CD4-positive, CD25-positive, alpha-beta regulatory T cell (primary cell): Measurements from ENCODE around the gene SPRED1. TPM values are rescaled to one million over a fixed set of nuclear protein-coding genes. Genes with fewer than 3 reads are reported as not detected.

Experiments used
- ATAC-seq, 2 donors: fragments of 150-1000 bp; cut with Tn5 transposase; one replicate each; pipeline ENCODE4 v1.10.0; 2021; ENCODE audit warnings: low read depth in 2 of 2, moderate number of reproducible peaks in 2 of 2, moderate library complexity in 1 of 2
- DNase-seq, 3 donors: peaks; one replicate each; pipeline versions ENCODE4 v3.0.0 to v3.0.0-alpha.2; 2012 to 2022; ENCODE audit warnings: mixed read lengths in 1 of 3
- H3K27ac ChIP-seq: one replicate; pipeline ENCODE4 v1.7.0; 2013; ENCODE audit warnings: mild to moderate bottlenecking, low read length; ENCODE audit not compliant: insufficient read depth, poor library complexity, severe bottlenecking
- H3K27me3 ChIP-seq: one replicate; pipeline ENCODE4 v1.7.0; 2013; ENCODE audit warnings: low read length; ENCODE audit not compliant: control insufficient read depth, insufficient read depth
- H3K36me3 ChIP-seq: one replicate; pipeline ENCODE4 v1.7.0; 2013; ENCODE audit warnings: mild to moderate bottlenecking, low read length, moderate library complexity; ENCODE audit not compliant: control insufficient read depth, insufficient read depth
- H3K4me1 ChIP-seq: 2 replicates; pipeline ENCODE4 v1.7.0; 2013; ENCODE audit warnings: mild to moderate bottlenecking, low read length; ENCODE audit not compliant: insufficient read depth, control insufficient read depth, poor library complexity, severe bottlenecking
- H3K4me3 ChIP-seq: one replicate; pipeline ENCODE4 v1.7.0; 2013; ENCODE audit warnings: low read depth, mild to moderate bottlenecking, low read length, moderate library complexity
- H3K9me3 ChIP-seq, 2 experiments: 1 replicate in 1 of 2; 2 replicates in 1 of 2; pipeline ENCODE4 v1.7.0; 2013; ENCODE audit warnings: low read length in 2 of 2, mild to moderate bottlenecking in 1 of 2, moderate library complexity in 1 of 2; ENCODE audit not compliant: control insufficient read depth in 2 of 2
- H3K27ac Mint-ChIP-seq, 3 donors: one replicate each; pipeline ENCODE4 v1.8.0; 2020 to 2022; ENCODE audit warnings: mild to moderate bottlenecking in 3 of 3, mixed read lengths in 3 of 3, moderate library complexity in 2 of 3
- H3K27me3 Mint-ChIP-seq: one replicate; pipeline ENCODE4 v1.8.0; 2022; ENCODE audit warnings: mild to moderate bottlenecking, mixed read lengths
- H3K36me3 Mint-ChIP-seq: one replicate; pipeline ENCODE4 v1.8.0; 2020; ENCODE audit warnings: mixed read lengths
- H3K4me1 Mint-ChIP-seq, 4 donors: one replicate each; pipeline ENCODE4 v1.8.0; 2020 to 2022; ENCODE audit warnings: mixed read lengths in 4 of 4, mild to moderate bottlenecking in 1 of 4
- H3K4me3 Mint-ChIP-seq, 4 donors: one replicate each; pipeline ENCODE4 v1.8.0; 2020 to 2022; ENCODE audit warnings: mild to moderate bottlenecking in 4 of 4, mixed read lengths in 4 of 4, moderate library complexity in 3 of 4
- H3K9me3 Mint-ChIP-seq, 7 donors: one replicate each; pipeline ENCODE4 v1.8.0; 2020 to 2022; ENCODE audit warnings: mixed read lengths in 7 of 7, mild to moderate bottlenecking in 3 of 7, moderate library complexity in 2 of 7
- polyA plus RNA-seq, 4 donors: library from polyadenylated mRNA; unstranded; fragments of 300-500 nt; fragmentation: Illumina TruSeq; gene quantifications; one replicate each; pipeline ENCODE4 v1.2.3, GENCODE V29; 2021
- total RNA-seq: library from RNA; stranded (reverse); gene quantifications from one replicate; pipeline ENCODE4 v1.2.3, GENCODE V29; 2022

SPRED1 gene
- total and polyA plus RNA-seq, 5 donors from 2014 or later: 0.03 TPM; not detected in 4

DNA sequence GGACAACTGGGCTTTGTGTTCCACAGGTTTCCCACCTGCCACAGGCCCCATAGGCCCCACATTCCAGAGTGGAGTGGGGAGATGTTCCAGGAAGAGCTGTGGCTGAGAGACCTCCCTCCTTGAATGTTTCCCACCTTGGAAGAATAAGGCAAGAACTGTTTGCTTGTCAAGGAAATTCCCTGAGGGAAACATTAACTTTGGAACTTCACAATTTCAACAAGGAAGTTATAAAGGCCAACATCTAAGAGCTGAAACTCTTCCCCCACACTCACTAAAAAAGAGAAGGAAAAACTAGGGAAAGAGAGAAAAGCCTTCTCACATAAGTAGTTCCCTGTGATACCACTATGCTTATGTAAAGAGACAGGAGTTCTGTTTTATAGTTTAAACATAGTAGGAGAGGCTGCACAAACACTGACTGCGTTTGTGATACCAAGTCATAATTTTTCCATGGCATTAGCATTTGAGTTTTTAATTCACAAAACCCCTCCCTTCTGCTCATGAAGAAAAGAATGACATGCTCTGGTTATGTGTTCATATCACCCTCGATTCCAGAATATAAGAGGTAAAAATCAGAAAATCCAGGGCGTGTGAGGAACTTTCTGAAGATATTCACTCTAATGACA is 39.8 kb upstream of the SPRED1 start:
- H3K36me3 Mint-ChIP-seq: no peaks in the 10 kb centered on the region
- H3K4me3 Mint-ChIP-seq: no peak overlapping the region
- H3K4me1 Mint-ChIP-seq: peaks cover 0 to 6% (median 0%) of the 10 kb centered on the region in 4 donors

DNA sequence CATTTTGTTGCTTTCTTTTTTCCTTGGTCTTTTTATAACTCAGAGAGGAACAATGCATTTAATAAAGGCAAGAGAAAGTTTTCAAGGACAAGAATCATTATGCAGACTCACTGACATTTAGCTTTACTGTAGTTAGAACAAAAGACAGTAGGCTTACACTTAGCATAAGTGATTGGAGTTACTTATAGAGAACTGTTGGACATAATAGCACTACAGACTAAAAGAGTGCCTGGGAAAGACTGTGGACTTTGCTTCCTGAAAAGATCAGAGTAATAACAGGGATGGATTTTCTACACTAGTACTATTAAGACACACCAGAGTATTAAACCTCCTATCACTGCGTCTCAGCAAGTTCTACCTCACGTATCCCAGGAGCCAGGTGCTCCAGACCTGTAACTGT is 39.3 kb upstream of the SPRED1 start:
- H3K36me3 Mint-ChIP-seq: no peaks in the 10 kb centered on the region
- H3K27me3 ChIP-seq: peaks cover 5% of the 10 kb centered on the region
- no peaks in the 10 kb centered on the region for H3K36me3 ChIP-seq
- H3K27ac Mint-ChIP-seq: no peak overlapping the region
- H3K27ac ChIP-seq: no peak overlapping the region
- no peaks in the 10 kb centered on the region for H3K4me1 ChIP-seq
- H3K4me1 Mint-ChIP-seq: peaks cover 0 to 6% (median 0%) of the 10 kb centered on the region in 4 donors
- H3K4me3 ChIP-seq: no peak overlapping the region
- DNase-seq (no peak), ATAC-seq (no peak)
- peaks cover 0 to 1% (median 0%) of the 10 kb centered on the region in 7 donors for H3K9me3 Mint-ChIP-seq
- H3K27me3 Mint-ChIP-seq: peaks cover 16% of the 10 kb centered on the region
- H3K9me3 ChIP-seq: no peaks in the 10 kb centered on the region
- no peak overlapping the region for H3K4me3 Mint-ChIP-seq

More for the DNA sequence above, 39.8 kb upstream of the SPRED1 start:
- Histone ChIP-seq H3K4me3 (no peak overlapping the region), H3K9me3 (no peaks in the 10 kb centered on the region), H3K27ac (no peak overlapping the region), H3K36me3 (no peaks in the 10 kb centered on the region), H3K4me1 (no peaks in the 10 kb centered on the region), H3K27me3 (peaks cover 5% of the 10 kb centered on the region)
- Mint-ChIP-seq H3K27ac (no peak overlapping the region), H3K27me3 (peaks cover 16% of the 10 kb centered on the region), H3K9me3 (peaks cover 0 to 1% (median 0%) of the 10 kb centered on the region in 7 donors)
- DNase-seq (no peak), ATAC-seq (no peak)

DNA sequence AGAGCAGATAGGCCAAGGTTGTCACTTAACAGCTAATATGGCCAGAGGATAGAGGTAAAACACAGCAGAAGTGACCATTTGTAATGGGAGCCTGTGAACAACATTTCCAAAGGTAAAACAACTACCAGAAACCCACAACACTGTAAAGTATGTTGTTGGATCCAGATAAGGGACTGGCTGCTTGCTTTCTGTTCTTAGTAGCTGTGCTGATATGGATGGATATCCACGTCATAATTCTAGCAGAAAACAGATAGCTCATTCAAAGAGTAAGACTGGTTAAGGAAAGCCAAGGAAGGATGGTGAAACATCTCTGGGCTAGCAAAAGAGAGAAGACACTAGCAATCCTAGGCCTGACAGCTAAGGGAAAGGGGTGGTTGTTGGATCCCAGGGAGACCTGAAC is 36.9 kb upstream of the SPRED1 start:
- peaks cover 7% of the 10 kb centered on the region for H3K27me3 ChIP-seq
- no peak overlapping the region for H3K27ac Mint-ChIP-seq
- H3K27me3 Mint-ChIP-seq: peaks cover 16% of the 10 kb centered on the region
- H3K4me1 Mint-ChIP-seq: peaks cover 0 to 6% (median 0%) of the 10 kb centered on the region in 4 donors
- no peak for DNase-seq
- no peaks in the 10 kb centered on the region for H3K4me1 ChIP-seq
- H3K9me3 ChIP-seq: no peaks in the 10 kb centered on the region
- peaks cover 0 to 1% (median 0%) of the 10 kb centered on the region in 7 donors for H3K9me3 Mint-ChIP-seq
- H3K4me3 Mint-ChIP-seq: no peak overlapping the region
- no peak overlapping the region for H3K4me3 ChIP-seq
- no peaks in the 10 kb centered on the region for H3K36me3 Mint-ChIP-seq
- no peaks in the 10 kb centered on the region for H3K36me3 ChIP-seq
- no peak for ATAC-seq
- H3K27ac ChIP-seq: no peak overlapping the region

DNA sequence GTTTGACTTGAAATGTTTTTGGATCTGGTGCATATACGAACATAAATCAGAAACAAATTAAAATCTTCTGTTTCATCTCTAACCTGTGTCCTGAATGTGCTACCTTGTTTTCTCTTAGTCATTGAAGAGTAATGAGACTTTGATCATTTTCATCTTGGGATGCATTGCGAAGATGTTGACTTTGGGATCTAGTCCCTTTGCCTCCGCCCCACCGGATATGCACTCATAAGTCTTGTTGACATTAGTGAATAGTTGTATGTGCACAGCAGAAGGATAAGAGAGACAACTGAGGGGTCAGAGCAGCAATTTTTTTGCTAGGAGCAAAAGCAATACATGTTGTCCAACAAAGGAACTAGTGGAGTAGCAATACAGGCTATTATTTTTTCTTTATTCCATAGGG is 35.9 kb upstream of the SPRED1 start:
- no peak overlapping the region for H3K27ac ChIP-seq
- H3K27me3 ChIP-seq: peaks cover 7% of the 10 kb centered on the region
- no peak for ATAC-seq
- H3K27ac Mint-ChIP-seq: no peak overlapping the region
- no peak overlapping the region for H3K4me3 Mint-ChIP-seq
- DNase-seq: no peak
- no peaks in the 10 kb centered on the region for H3K36me3 Mint-ChIP-seq
- no peaks in the 10 kb centered on the region for H3K4me1 ChIP-seq
- H3K9me3 Mint-ChIP-seq: peaks cover 0 to 1% (median 0%) of the 10 kb centered on the region in 7 donors
- H3K9me3 ChIP-seq: no peaks in the 10 kb centered on the region
- H3K36me3 ChIP-seq: no peaks in the 10 kb centered on the region
- H3K27me3 Mint-ChIP-seq: peaks cover 8% of the 10 kb centered on the region
- H3K4me1 Mint-ChIP-seq: peaks cover 0 to 6% (median 0%) of the 10 kb centered on the region in 4 donors
- H3K4me3 ChIP-seq: no peak overlapping the region

DNA sequence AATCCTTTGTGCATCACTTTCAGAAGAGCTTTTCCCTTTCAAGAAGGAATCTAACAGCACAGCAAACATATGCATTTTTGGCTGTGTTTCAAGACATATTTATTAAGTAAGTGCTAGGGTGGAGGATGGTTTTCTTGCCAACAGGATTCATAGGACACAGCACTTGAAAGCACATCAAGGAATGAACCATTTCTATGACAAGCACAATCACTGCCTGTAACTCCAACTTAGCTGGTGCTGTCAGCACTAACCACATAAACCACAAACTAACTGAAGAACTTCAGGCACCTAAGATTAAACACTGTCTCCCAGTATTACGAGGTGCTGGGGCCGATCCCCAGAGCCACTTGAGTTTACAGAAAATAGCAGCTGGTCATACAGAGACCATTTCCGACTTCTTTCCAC is 35.4 kb upstream of the SPRED1 start:
- DNase-seq (peak in 1 of 3 donors; percentile 1), ATAC-seq (no peak)
- Mint-ChIP-seq H3K4me1 (peaks cover 0 to 6% (median 0%) of the 10 kb centered on the region in 4 donors), H3K4me3 (no peak overlapping the region), H3K27ac (no peak overlapping the region), H3K36me3 (no peaks in the 10 kb centered on the region), H3K9me3 (peaks cover 0 to 1% (median 0%) of the 10 kb centered on the region in 7 donors), H3K27me3 (peaks cover 6% of the 10 kb centered on the region)
- H3K27ac ChIP-seq: no peak overlapping the region
- peaks cover 7% of the 10 kb centered on the region for H3K27me3 ChIP-seq
- no peak overlapping the region for H3K4me3 ChIP-seq
- H3K36me3 ChIP-seq: no peaks in the 10 kb centered on the region
- no peaks in the 10 kb centered on the region for H3K9me3 ChIP-seq
- no peaks in the 10 kb centered on the region for H3K4me1 ChIP-seq

DNA sequence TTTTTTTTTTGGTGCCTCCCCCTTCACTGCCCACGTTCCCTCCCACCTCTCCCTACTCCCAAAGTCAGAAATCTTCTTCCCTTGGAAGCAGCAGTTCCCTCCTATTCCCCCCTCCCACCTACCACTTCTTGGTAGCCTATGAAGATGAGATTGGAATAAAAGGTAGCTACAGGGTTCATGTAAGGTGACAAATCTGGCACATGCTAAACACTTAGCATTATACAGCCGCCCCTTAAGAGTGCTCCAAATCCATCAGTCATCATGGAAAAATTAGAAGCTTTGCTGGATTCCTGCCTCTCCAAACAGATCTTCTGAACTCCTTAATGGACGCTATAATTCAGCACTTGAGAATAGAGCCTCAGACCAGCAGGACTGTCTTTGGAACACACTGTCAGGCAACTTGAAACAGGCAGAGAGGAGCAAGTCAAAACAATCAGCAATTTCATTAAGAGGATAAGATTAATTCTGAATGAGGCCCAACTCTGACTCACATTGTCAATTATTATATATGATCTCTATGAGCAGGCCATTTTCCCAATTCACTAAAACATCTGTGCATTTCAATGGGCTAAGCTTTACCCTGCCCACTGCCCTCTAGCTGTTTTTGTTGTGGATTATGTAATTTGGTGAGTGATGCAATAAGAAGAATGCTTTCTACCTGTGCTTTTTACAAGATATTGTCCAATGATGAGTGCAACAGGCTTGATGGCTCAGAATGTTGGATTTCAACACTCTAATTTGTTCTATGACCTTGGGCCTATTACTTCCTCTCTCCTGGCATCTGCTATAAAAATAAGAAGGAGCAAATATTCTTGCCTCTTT is 34.6 kb upstream of the SPRED1 start:
- Mint-ChIP-seq H3K4me3 (no peak overlapping the region), H3K27me3 (no peaks in the 10 kb centered on the region), H3K4me1 (peaks cover 0 to 6% (median 0%) of the 10 kb centered on the region in 4 donors), H3K27ac (no peak overlapping the region), H3K36me3 (no peaks in the 10 kb centered on the region), H3K9me3 (peaks cover 0 to 1% (median 0%) of the 10 kb centered on the region in 7 donors)
- no peaks in the 10 kb centered on the region for H3K36me3 ChIP-seq
- no peak overlapping the region for H3K4me3 ChIP-seq
- no peak for ATAC-seq
- no peaks in the 10 kb centered on the region for H3K9me3 ChIP-seq
- no peak for DNase-seq
- no peak overlapping the region for H3K27ac ChIP-seq
- H3K27me3 ChIP-seq: peaks cover 5% of the 10 kb centered on the region
- no peaks in the 10 kb centered on the region for H3K4me1 ChIP-seq

DNA sequence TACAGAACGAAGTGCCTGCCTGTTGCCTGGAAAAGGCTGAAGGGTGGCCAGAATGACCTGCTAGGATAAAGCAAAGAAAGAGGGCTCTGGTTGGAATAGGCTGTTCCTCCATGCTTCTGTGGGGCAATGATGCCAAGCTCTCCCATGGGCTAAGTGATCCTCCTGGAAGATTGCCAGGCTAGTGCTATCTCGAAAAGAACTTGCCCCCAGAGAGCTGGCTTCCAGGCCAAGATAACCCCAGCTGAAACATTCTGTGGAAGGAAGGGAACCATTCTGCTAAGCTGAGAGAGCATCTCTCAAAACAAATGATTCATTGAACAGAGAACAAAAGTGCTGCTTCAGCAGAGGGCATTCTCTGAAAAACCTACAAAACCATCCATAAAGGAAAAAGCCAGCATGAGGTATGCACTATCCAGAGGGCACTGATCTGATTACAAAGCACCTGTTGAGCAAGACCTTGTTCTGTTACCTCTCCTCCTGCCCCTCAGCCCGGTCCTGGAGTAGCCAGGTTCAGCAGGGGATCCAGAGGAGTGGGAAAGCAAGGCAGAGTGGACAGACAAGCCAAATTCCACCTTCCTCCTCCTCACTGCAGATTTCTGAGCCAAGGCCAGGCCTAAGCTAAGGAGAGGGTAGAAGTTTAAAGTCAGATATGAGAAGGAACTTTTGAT is 31.9 kb upstream of the SPRED1 start:
- H3K27me3 Mint-ChIP-seq: no peaks in the 10 kb centered on the region
- H3K4me1 Mint-ChIP-seq: peaks cover 0 to 6% (median 0%) of the 10 kb centered on the region in 4 donors
- H3K4me3 Mint-ChIP-seq: no peak overlapping the region
- DNase-seq (no peak), ATAC-seq (no peak)
- H3K36me3 Mint-ChIP-seq: no peaks in the 10 kb centered on the region
- H3K27ac Mint-ChIP-seq: peak overlapping the region in 1 of 3 donors; percentile 20
- Histone ChIP-seq H3K4me3 (no peak overlapping the region), H3K36me3 (no peaks in the 10 kb centered on the region), H3K27ac (no peak overlapping the region), H3K4me1 (no peaks in the 10 kb centered on the region), H3K9me3 (no peaks in the 10 kb centered on the region), H3K27me3 (peaks cover 2% of the 10 kb centered on the region)
- H3K9me3 Mint-ChIP-seq: no peaks in the 10 kb centered on the region
